NCI-H524 (cell line): ENCODE results near the gene STX1A.

Source experiments
- DNase-seq, 2 experiments: peaks; one replicate each; lab custom pipeline; 2025; lab: John Stamatoyannopoulos, UW

Gene STX1A

GRCh38 chr7:73649576-73649975 is 69.9 kb downstream of the STX1A start:
- no peak for DNase-seq
